ENCODE measurements around the gene SIMC1. TPM values are rescaled to one million over a fixed set of nuclear protein-coding genes. Genes with fewer than 3 reads are reported as not detected.

The SIMC1 gene
- total RNA-seq, 1 experiment from 2014 or later, result 17.7 TPM

DNA sequence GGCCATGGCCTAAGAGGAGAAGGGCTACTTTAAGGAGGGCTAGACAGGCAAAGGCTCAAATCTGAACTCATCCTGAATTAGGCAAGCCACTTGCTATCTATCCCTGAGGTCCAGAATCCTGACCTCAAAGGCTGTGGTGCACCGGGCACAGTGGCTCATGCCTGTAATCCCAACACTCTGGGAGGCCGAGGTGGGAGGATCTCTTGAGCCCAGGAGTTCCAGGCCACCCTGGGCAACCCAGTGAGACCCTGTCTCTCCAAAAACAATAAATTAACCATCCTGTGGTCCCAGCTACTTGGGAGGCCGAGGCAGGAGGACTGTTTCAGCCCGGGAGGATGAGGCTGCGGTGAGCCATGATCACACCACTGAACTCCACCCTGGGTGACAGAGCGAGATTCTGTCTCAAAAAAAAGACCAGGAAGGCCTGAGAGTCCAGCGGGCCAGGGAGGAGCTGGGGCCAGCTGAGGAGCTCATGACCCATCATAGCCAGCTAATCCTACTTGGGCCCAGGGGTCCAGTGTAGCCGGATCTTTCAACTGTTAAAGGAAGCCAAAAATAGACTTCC is 146.2 kb downstream of the SIMC1 start:
- no CpG with 5 or more reads among the region's 8 CpGs for WGBS (ENCODE audit: extremely low coverage, insufficient read length, low lambda C conversion rate)
- Mint-ChIP-seq H3K4me1 (peaks cover 9 to 10% of the 10 kb centered on the region in 2 experiments), H3K36me3 (ENCODE audit: insufficient read depth in 1 of 3, low read depth in 3 of 3) (peaks cover 35 to 77% (median 43%) of the 10 kb centered on the region in 3 experiments), H3K9me3 (peaks cover 0 to 3% of the 10 kb centered on the region in 2 experiments; a peak in 1 of 5 replicates), H3K27ac (no peak overlapping the region), H3K4me3 (no peak overlapping the region), H3K27me3 (ENCODE audit: low read depth) (no peaks in the 10 kb centered on the region)
- Histone ChIP-seq H3K9me3 (ENCODE audit: control insufficient read depth, low read depth, low read length) (no peaks in the 10 kb centered on the region), H2BK20ac (ENCODE audit: low read depth, low read length, poor library complexity, severe bottlenecking) (no peak overlapping the region), H3K27me3 (ENCODE audit: insufficient read depth, low read length) (no peaks in the 10 kb centered on the region), H3K79me1 (ENCODE audit: insufficient read depth, low read depth, low read length, poor library complexity, severe bottlenecking) (no peaks in the 10 kb centered on the region), H4K8ac (replicated peaks; ENCODE audit: insufficient read length, low read depth, low read length) (no peak overlapping the region), H4K20me1 (ENCODE audit: control insufficient read depth, insufficient read depth, insufficient read length) (no peaks in the 10 kb centered on the region), H3K27ac (ENCODE audit: insufficient read length, low read depth, low read length) (no peak overlapping the region), H2AK5ac (ENCODE audit: insufficient read length, low read length) (no peak overlapping the region), H3K23me2 (ENCODE audit: insufficient read length, low read depth, low read length, poor library complexity, severe bottlenecking) (peaks cover 6% of the 10 kb centered on the region), H3K9ac (ENCODE audit: extremely low read depth, insufficient read length, low read length) (no peak overlapping the region), H2AFZ (ENCODE audit: low read length) (no peak overlapping the region), H2BK5ac (ENCODE audit: insufficient read length, low read length) (no peak overlapping the region), H3K4ac (ENCODE audit: low read depth, low read length) (no peak overlapping the region), H3K4me1 (ENCODE audit: insufficient read depth, low read length) (no peaks in the 10 kb centered on the region), H3K23ac (ENCODE audit: insufficient read length, low read depth, low read length) (no peak overlapping the region), H3K79me2 (ENCODE audit: insufficient read depth, low read length) (peaks cover 8% of the 10 kb centered on the region; the same call in 1 of the 2 replicates), H3K4me2 (ENCODE audit: insufficient read depth, insufficient read length, low read length) (no peak overlapping the region), H3K14ac (ENCODE audit: insufficient read depth, low read length) (no peak overlapping the region), H2BK12ac (ENCODE audit: insufficient read length, low read depth, low read length) (no peak overlapping the region), H3K56ac (ENCODE audit: insufficient read length, low read depth, low read length) (no peak overlapping the region), H3K18ac (ENCODE audit: insufficient read length, low read depth, low read length) (no peak overlapping the region), H4K5ac (ENCODE audit: insufficient read length, low read depth, low read length) (no peak overlapping the region), H2BK120ac (ENCODE audit: low read depth, low read length, poor library complexity, severe bottlenecking) (no peak overlapping the region), H4K91ac (ENCODE audit: insufficient read length, low read depth, low read length) (no peak overlapping the region), H3T11ph (ENCODE audit: low read length) (no peak overlapping the region), H2BK15ac (ENCODE audit: low read depth, low read length) (no peak overlapping the region)
- DNase-seq, result no peak
- TF ChIP-seq, protein P1, sequence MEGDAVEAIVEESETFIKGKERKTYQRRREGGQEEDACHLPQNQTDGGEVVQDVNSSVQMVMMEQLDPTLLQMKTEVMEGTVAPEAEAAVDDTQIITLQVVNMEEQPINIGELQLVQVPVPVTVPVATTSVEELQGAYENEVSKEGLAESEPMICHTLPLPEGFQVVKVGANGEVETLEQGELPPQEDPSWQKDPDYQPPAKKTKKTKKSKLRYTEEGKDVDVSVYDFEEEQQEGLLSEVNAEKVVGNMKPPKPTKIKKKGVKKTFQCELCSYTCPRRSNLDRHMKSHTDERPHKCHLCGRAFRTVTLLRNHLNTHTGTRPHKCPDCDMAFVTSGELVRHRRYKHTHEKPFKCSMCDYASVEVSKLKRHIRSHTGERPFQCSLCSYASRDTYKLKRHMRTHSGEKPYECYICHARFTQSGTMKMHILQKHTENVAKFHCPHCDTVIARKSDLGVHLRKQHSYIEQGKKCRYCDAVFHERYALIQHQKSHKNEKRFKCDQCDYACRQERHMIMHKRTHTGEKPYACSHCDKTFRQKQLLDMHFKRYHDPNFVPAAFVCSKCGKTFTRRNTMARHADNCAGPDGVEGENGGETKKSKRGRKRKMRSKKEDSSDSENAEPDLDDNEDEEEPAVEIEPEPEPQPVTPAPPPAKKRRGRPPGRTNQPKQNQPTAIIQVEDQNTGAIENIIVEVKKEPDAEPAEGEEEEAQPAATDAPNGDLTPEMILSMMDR (conservative IDR thresholded peaks at IDR 0.05), result no peak
